Liver (tissue), 9 donors: Measurements from ENCODE around the gene XKR7. TPM values are rescaled to one million over a fixed set of nuclear protein-coding genes. Genes with fewer than 3 reads are reported as not detected.

Experiments used
- DNase-seq: peaks from one replicate; pipeline ENCODE4 v3.0.0-alpha.2; 2017; ENCODE audit warnings: low spot score
- H3K27ac ChIP-seq, 2 donors: one replicate each; pipeline ENCODE4 v1.7.0; 2013; ENCODE audit warnings: inconsistent platforms in 2 of 2, low read length in 2 of 2, control low read depth in 1 of 2, low read depth in 1 of 2, mild to moderate bottlenecking in 1 of 2
- H3K27me3 ChIP-seq, 4 donors: one replicate each; pipeline versions ENCODE4 v1.6.1 to v1.7.0; 2013; ENCODE audit warnings: low read length in 3 of 4, inconsistent platforms in 1 of 4, mild to moderate bottlenecking in 1 of 4, moderate library complexity in 1 of 4; ENCODE audit not compliant: control insufficient read depth in 4 of 4, insufficient read depth in 4 of 4
- H3K36me3 ChIP-seq, 4 donors: one replicate each; pipeline versions ENCODE4 v1.6.1 to v1.7.0; 2013; ENCODE audit warnings: low read length in 3 of 4, mild to moderate bottlenecking in 3 of 4, low read depth in 1 of 4, moderate library complexity in 1 of 4; ENCODE audit not compliant: control insufficient read depth in 4 of 4, insufficient read depth in 3 of 4
- H3K4me1 ChIP-seq, 4 donors: one replicate each; pipeline versions ENCODE4 v1.6.1 to v1.7.0; 2013; ENCODE audit warnings: low read length in 3 of 4, mild to moderate bottlenecking in 3 of 4, moderate library complexity in 1 of 4; ENCODE audit not compliant: control insufficient read depth in 4 of 4, insufficient read depth in 4 of 4
- H3K4me3 ChIP-seq, 3 donors: one replicate each; pipeline versions ENCODE4 v1.6.1 to v1.7.0; 2013; ENCODE audit warnings: low read length in 3 of 3, control low read depth in 1 of 3, low read depth in 1 of 3, mild to moderate bottlenecking in 1 of 3
- H3K9ac ChIP-seq, 2 donors: one replicate each; pipeline ENCODE4 v1.7.0; 2013; ENCODE audit warnings: low read length in 2 of 2, mild to moderate bottlenecking in 2 of 2, moderate library complexity in 2 of 2, control low read depth in 1 of 2, low read depth in 1 of 2
- H3K9me3 ChIP-seq, 4 donors: one replicate each; pipeline versions ENCODE4 v1.6.1 to v1.7.0; 2013; ENCODE audit warnings: low read length in 3 of 4; ENCODE audit not compliant: control insufficient read depth in 4 of 4
- ATF3 ChIP-seq: IDR thresholded peaks from 2 replicates; pipeline ENCODE4 v1.6.1; 2016; ENCODE audit warnings: antibody characterized with exemption
- EGR1 ChIP-seq, 2 donors: IDR thresholded peaks; 2 replicates each; pipeline ENCODE4 v1.6.1; 2016 to 2018; ENCODE audit warnings: antibody characterized with exemption in 2 of 2, low read depth in 2 of 2
- FOXA1 ChIP-seq: IDR thresholded peaks from 2 replicates; pipeline ENCODE4 v1.6.1; 2016; ENCODE audit warnings: antibody characterized with exemption
- FOXA2 ChIP-seq: IDR thresholded peaks from 2 replicates; pipeline ENCODE4 v1.6.1; 2016; ENCODE audit warnings: antibody characterized with exemption
- GABPA ChIP-seq, 2 donors: IDR thresholded peaks in 1 of 2; conservative IDR thresholded peaks in 1 of 2; 2 replicates each; pipeline ENCODE4 v1.6.1; 2016; ENCODE audit warnings: antibody characterized with exemption in 2 of 2, mild to moderate bottlenecking in 1 of 2, moderate library complexity in 1 of 2
- HNF4A ChIP-seq, 2 donors: conservative IDR thresholded peaks; 2 replicates each; pipeline ENCODE4 v1.6.1; 2016; ENCODE audit warnings: antibody characterized with exemption in 2 of 2, mild to moderate bottlenecking in 2 of 2
- HNF4G ChIP-seq: IDR thresholded peaks from 2 replicates; pipeline ENCODE4 v1.6.1; 2016; ENCODE audit warnings: antibody characterized with exemption
- JUND ChIP-seq, 2 donors: IDR thresholded peaks; 2 replicates each; pipeline ENCODE4 v1.6.1; 2016; ENCODE audit warnings: antibody characterized with exemption in 2 of 2
- MAX ChIP-seq: IDR thresholded peaks from 2 replicates; pipeline ENCODE4 v1.6.1; 2016; ENCODE audit warnings: antibody characterized with exemption
- NR2F2 ChIP-seq: IDR thresholded peaks from 2 replicates; pipeline ENCODE4 v1.6.1; 2016; ENCODE audit warnings: antibody characterized with exemption
- RAD21 ChIP-seq, 2 donors: IDR thresholded peaks; 2 replicates each; pipeline ENCODE4 v1.6.1; 2016; ENCODE audit warnings: antibody characterized with exemption in 2 of 2, mild to moderate bottlenecking in 2 of 2
- RXRA ChIP-seq, 2 donors: IDR thresholded peaks; 2 replicates each; pipeline ENCODE4 v1.6.1; 2017 to 2018; ENCODE audit warnings: antibody characterized with exemption in 2 of 2, mild to moderate bottlenecking in 1 of 2
- SP1 ChIP-seq: IDR thresholded peaks from 2 replicates; pipeline ENCODE4 v1.6.1; 2018; ENCODE audit warnings: antibody characterized with exemption, mild to moderate bottlenecking
- TAF1 ChIP-seq: conservative IDR thresholded peaks from 2 replicates; pipeline ENCODE4 v1.6.1; 2016; ENCODE audit warnings: antibody characterized with exemption, mild to moderate bottlenecking
- YY1 ChIP-seq: IDR thresholded peaks from 2 replicates; pipeline ENCODE4 v1.6.1; 2016; ENCODE audit warnings: antibody characterized with exemption, mild to moderate bottlenecking
- WGBS: extraction: QIAGEN DNeasy Blood & Tissue Kit; methylation state at CpG from one replicate; pipeline ENCODE4 v1.1.7; 2013; 5-methylcytosine and 5-hydroxymethylcytosine counted together
- polyA plus RNA-seq, 2 donors: library from polyadenylated mRNA; stranded (reverse) in 1 of 2; unstranded in 1 of 2; fragments of 200-250 nt in 1 of 2; fragments of >200 nt in 1 of 2; fragmentation: Nextera tagmentation in 1 of 2; extraction: Ambion mirVana in 1 of 2; gene quantifications; one replicate each; pipeline versions ENCODE4 v1.2.1 to v1.2.3, GENCODE V29; 2013 to 2015
- total RNA-seq, 2 donors: library from RNA; depleted of rRNA; stranded (reverse); fragments of >200 nt; gene quantifications; one replicate each; pipeline ENCODE4 v1.2.3, GENCODE V29; 2014
- TF ChIP-seq, protein P1 (sequence below): fragments of 150-350 bp; IDR thresholded peaks from 2 replicates; pipeline ENCODE4 v1.5.1; 2017; ENCODE audit warnings: improper control_type of control experiment, low read depth, low read length; ENCODE audit not compliant: missing input control
- TF ChIP-seq, protein P2 (sequence below): IDR thresholded peaks from 2 replicates; pipeline ENCODE4 v1.6.1; 2016; ENCODE audit warnings: antibody characterized with exemption, mild to moderate bottlenecking
- TF ChIP-seq, protein P3 (sequence below): IDR thresholded peaks from 2 replicates; pipeline ENCODE4 v1.6.1; 2016; ENCODE audit warnings: antibody characterized with exemption
- donor health status: healthy.
- donor health status: healthy.
- donor health status: healthy.
- donor health status: healthy.
- donor health status: healthy.

Gene XKR7
- total and polyA plus RNA-seq, 4 donors: under 0.01 to 0.05 TPM; not detected in 2

DNA sequence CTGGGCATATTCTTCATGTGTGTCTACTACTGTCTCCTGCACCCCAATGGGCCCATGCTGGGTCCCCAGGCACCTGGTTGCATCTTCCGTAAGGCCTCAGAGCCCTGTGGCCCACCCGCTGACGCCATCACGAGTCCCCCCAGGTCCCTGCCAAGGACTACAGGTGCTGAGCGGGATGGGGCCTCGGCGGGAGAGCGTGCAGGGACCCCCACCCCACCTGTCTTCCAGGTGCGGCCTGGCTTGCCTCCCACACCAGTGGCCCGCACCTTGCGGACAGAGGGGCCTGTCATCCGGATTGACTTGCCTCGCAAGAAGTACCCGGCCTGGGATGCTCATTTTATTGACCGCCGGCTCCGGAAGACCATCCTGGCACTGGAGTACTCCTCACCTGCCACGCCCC, 29.0 kb downstream of the XKR7 start:
- H3K27me3 ChIP-seq: peaks cover 0 to 2% (median 0%) of the 10 kb centered on the region in 4 donors
- 94% methylated on average over 18 of the region's 18 CpGs for WGBS

GRCh38 chr20:31998246-31998645, 30.3 kb downstream of the XKR7 start:
- no peak overlapping the region for H3K9ac ChIP-seq
- peaks cover 0 to 2% (median 0%) of the 10 kb centered on the region in 4 donors for H3K4me1 ChIP-seq
- 63% methylated on average over 2 of the region's 2 CpGs for WGBS
- H3K36me3 ChIP-seq: no peaks in the 10 kb centered on the region
- no peak for TF ChIP-seq ATF3
- TF ChIP-seq FOXA1: no peak
- TF ChIP-seq YY1: no peak
- TF ChIP-seq NR2F2: no peak
- no peak for TF ChIP-seq JUND (IDR thresholded peaks at IDR 0.05)
- TF ChIP-seq, protein P1, sequence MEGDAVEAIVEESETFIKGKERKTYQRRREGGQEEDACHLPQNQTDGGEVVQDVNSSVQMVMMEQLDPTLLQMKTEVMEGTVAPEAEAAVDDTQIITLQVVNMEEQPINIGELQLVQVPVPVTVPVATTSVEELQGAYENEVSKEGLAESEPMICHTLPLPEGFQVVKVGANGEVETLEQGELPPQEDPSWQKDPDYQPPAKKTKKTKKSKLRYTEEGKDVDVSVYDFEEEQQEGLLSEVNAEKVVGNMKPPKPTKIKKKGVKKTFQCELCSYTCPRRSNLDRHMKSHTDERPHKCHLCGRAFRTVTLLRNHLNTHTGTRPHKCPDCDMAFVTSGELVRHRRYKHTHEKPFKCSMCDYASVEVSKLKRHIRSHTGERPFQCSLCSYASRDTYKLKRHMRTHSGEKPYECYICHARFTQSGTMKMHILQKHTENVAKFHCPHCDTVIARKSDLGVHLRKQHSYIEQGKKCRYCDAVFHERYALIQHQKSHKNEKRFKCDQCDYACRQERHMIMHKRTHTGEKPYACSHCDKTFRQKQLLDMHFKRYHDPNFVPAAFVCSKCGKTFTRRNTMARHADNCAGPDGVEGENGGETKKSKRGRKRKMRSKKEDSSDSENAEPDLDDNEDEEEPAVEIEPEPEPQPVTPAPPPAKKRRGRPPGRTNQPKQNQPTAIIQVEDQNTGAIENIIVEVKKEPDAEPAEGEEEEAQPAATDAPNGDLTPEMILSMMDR: no peak
- TF ChIP-seq HNF4A (conservative IDR thresholded peaks at IDR 0.05): no peak
- TF ChIP-seq SP1: no peak
- TF ChIP-seq GABPA (IDR thresholded peaks at IDR 0.05 in 1 of 2, conservative IDR thresholded peaks at IDR 0.05 in 1 of 2): no peak
- TF ChIP-seq, protein P2, sequence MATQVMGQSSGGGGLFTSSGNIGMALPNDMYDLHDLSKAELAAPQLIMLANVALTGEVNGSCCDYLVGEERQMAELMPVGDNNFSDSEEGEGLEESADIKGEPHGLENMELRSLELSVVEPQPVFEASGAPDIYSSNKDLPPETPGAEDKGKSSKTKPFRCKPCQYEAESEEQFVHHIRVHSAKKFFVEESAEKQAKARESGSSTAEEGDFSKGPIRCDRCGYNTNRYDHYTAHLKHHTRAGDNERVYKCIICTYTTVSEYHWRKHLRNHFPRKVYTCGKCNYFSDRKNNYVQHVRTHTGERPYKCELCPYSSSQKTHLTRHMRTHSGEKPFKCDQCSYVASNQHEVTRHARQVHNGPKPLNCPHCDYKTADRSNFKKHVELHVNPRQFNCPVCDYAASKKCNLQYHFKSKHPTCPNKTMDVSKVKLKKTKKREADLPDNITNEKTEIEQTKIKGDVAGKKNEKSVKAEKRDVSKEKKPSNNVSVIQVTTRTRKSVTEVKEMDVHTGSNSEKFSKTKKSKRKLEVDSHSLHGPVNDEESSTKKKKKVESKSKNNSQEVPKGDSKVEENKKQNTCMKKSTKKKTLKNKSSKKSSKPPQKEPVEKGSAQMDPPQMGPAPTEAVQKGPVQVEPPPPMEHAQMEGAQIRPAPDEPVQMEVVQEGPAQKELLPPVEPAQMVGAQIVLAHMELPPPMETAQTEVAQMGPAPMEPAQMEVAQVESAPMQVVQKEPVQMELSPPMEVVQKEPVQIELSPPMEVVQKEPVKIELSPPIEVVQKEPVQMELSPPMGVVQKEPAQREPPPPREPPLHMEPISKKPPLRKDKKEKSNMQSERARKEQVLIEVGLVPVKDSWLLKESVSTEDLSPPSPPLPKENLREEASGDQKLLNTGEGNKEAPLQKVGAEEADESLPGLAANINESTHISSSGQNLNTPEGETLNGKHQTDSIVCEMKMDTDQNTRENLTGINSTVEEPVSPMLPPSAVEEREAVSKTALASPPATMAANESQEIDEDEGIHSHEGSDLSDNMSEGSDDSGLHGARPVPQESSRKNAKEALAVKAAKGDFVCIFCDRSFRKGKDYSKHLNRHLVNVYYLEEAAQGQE: no peak
- DNase-seq: no peak
- no peak overlapping the region for H3K4me3 ChIP-seq
- H3K9me3 ChIP-seq: no peaks in the 10 kb centered on the region
- peaks cover 0 to 2% (median 0%) of the 10 kb centered on the region in 4 donors for H3K27me3 ChIP-seq
- no peak overlapping the region for H3K27ac ChIP-seq

More for the DNA sequence above, 29.0 kb downstream of the XKR7 start:
- Histone ChIP-seq H3K27ac (no peak overlapping the region), H3K36me3 (no peaks in the 10 kb centered on the region), H3K4me3 (no peak overlapping the region), H3K9ac (no peak overlapping the region), H3K9me3 (no peaks in the 10 kb centered on the region), H3K4me1 (peaks cover 0 to 2% (median 0%) of the 10 kb centered on the region in 4 donors)
- DNase-seq: no peak
- no peak for TF ChIP-seq HNF4G
- TF ChIP-seq FOXA2: no peak
- no peak for TF ChIP-seq NR2F2
- no peak for TF ChIP-seq JUND (IDR thresholded peaks at IDR 0.05)

- WGBS: 69% methylated on average over 2 of the region's 2 CpGs
- no peak overlapping the region for H3K27ac ChIP-seq
- no peak overlapping the region for H3K9ac ChIP-seq
- H3K36me3 ChIP-seq: no peaks in the 10 kb centered on the region
- no peaks in the 10 kb centered on the region for H3K9me3 ChIP-seq
- DNase-seq: no peak
- H3K4me3 ChIP-seq: no peak overlapping the region
- H3K27me3 ChIP-seq: no peaks in the 10 kb centered on the region
- H3K4me1 ChIP-seq: no peaks in the 10 kb centered on the region
- TF ChIP-seq SP1 (no peak), EGR1 (IDR thresholded peaks at IDR 0.05; ENCODE audit: low read depth in 2 of 2) (no peak), TAF1 (no peak), RAD21 (IDR thresholded peaks at IDR 0.05) (no peak), ATF3 (no peak), RXRA (IDR thresholded peaks at IDR 0.05) (no peak), NR2F2 (no peak), MAX (no peak), HNF4G (no peak)
- TF ChIP-seq, protein P3, sequence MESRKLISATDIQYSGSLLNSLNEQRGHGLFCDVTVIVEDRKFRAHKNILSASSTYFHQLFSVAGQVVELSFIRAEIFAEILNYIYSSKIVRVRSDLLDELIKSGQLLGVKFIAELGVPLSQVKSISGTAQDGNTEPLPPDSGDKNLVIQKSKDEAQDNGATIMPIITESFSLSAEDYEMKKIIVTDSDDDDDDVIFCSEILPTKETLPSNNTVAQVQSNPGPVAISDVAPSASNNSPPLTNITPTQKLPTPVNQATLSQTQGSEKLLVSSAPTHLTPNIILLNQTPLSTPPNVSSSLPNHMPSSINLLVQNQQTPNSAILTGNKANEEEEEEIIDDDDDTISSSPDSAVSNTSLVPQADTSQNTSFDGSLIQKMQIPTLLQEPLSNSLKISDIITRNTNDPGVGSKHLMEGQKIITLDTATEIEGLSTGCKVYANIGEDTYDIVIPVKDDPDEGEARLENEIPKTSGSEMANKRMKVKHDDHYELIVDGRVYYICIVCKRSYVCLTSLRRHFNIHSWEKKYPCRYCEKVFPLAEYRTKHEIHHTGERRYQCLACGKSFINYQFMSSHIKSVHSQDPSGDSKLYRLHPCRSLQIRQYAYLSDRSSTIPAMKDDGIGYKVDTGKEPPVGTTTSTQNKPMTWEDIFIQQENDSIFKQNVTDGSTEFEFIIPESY: no peak
Measured at GRCh38 chr20:32003325-32003724, 35.4 kb downstream of the XKR7 start.
